ENCODE results near the gene PCGF2. TPM values are rescaled to one million over a fixed set of nuclear protein-coding genes. Genes with fewer than 3 reads are reported as not detected.

Gene PCGF2
- total and polyA plus RNA-seq, 2 of the 8 experiments (the other 6 are each of a cell fraction or from before 2014, with no cell fraction given) = 42.1 to 93.3 TPM

GRCh38 chr17:38733982-38734973 is 13.9 kb downstream of the PCGF2 start:
- ChIA-PET POLR2A (ENCODE audit: partially characterized antibody) (interaction anchor here (0.8 to 2.8 kb wide), 7 partner anchors 10 to 49 kb away, joined by 3 to 8 read pairs (median 5); partner anchors contain the start of gene PSMB3), CTCF (ENCODE audit: partially characterized antibody) (interaction anchor here (0.6 to 5.4 kb wide), 31 partner anchors 10 to 415 kb away, joined by 3 to 49 read pairs (median 7); partner anchors contain the start of genes EPOP and MLLT6)
- peaks cover 9% of the 10 kb centered on the region; the same call in 1 of the 2 replicates for H3K23me2 ChIP-seq (ENCODE audit: low read depth, low read length)
- no peak overlapping the region for H3K4me3 ChIP-seq (ENCODE audit: extremely low read depth in 1 of 4, insufficient read depth in 2 of 4, low read depth in 3 of 4, low read length in 4 of 4)
- no peak overlapping the region for H4K5ac ChIP-seq (ENCODE audit: insufficient read length, low read depth, low read length)
- H3K23ac ChIP-seq (ENCODE audit: insufficient read length) = no peak overlapping the region
- TF ChIP-seq GABPA (IDR thresholded peaks at IDR 0.05; ENCODE audit: borderline replicate concordance, insufficient read depth, low read length) (no peak), FOSL1 (IDR thresholded peaks at IDR 0.05; ENCODE audit: insufficient read depth, low read depth, low read length) (no peak)
- TF ChIP-seq, protein P1, sequence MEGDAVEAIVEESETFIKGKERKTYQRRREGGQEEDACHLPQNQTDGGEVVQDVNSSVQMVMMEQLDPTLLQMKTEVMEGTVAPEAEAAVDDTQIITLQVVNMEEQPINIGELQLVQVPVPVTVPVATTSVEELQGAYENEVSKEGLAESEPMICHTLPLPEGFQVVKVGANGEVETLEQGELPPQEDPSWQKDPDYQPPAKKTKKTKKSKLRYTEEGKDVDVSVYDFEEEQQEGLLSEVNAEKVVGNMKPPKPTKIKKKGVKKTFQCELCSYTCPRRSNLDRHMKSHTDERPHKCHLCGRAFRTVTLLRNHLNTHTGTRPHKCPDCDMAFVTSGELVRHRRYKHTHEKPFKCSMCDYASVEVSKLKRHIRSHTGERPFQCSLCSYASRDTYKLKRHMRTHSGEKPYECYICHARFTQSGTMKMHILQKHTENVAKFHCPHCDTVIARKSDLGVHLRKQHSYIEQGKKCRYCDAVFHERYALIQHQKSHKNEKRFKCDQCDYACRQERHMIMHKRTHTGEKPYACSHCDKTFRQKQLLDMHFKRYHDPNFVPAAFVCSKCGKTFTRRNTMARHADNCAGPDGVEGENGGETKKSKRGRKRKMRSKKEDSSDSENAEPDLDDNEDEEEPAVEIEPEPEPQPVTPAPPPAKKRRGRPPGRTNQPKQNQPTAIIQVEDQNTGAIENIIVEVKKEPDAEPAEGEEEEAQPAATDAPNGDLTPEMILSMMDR (IDR thresholded peaks at IDR 0.05; ENCODE audit: control extremely low read depth in 1 of 3, insufficient read depth in 1 of 3, low read depth in 1 of 3, low read length in 3 of 3) = peak; percentile 31 to 49 (median 36)
- H3K14ac ChIP-seq (ENCODE audit: insufficient read length) = no peak overlapping the region
- H3K4ac ChIP-seq (replicated peaks; ENCODE audit: insufficient read length, low read depth, low read length) = no peak overlapping the region
- peaks cover 2 to 23% (median 15%) of the 10 kb centered on the region in 4 experiments; a peak in 7 of 8 replicates for H3K36me3 ChIP-seq (ENCODE audit: control insufficient read depth in 2 of 4, insufficient read depth in 4 of 4, low read length in 3 of 4)
- no peak for FAIRE-seq
- H3K27me3 ChIP-seq (replicated peaks in 1 of 4; ENCODE audit: control insufficient read depth in 3 of 4, extremely low read depth in 1 of 4, insufficient read depth in 3 of 4, low read length in 3 of 4) = peaks cover 0 to under 1% (median 0%) of the 10 kb centered on the region in 4 experiments; a peak in 2 of 7 replicates
- no peak overlapping the region for H3K18ac ChIP-seq (ENCODE audit: extremely low read depth, low read length)
- no peak overlapping the region for H4K91ac ChIP-seq (replicated peaks; ENCODE audit: insufficient read length, low read length)
- H3K27ac ChIP-seq (ENCODE audit: low read depth, low read length) = no peak overlapping the region
- no peak overlapping the region for H4K8ac ChIP-seq (ENCODE audit: extremely low read depth, insufficient read depth, low read length)
- no peak overlapping the region for H3K4me2 ChIP-seq (ENCODE audit: insufficient read depth in 1 of 2, low read depth in 2 of 2, low read length in 2 of 2)
- DNase-seq (ENCODE audit: low read depth in 1 of 2, low spot score in 2 of 2) = no peak
- H4K20me1 ChIP-seq (replicated peaks in 1 of 2; ENCODE audit: control insufficient read depth in 1 of 2, insufficient read depth in 2 of 2, low read length in 2 of 2) = peaks cover 14 to 42% of the 10 kb centered on the region in 2 experiments
- H3K79me2 ChIP-seq (ENCODE audit: control insufficient read depth in 1 of 2, insufficient read depth in 2 of 2, low read length in 2 of 2) = peaks cover 0 to 3% of the 10 kb centered on the region in 2 experiments; a peak in 1 of 4 replicates
- H2AFZ ChIP-seq (ENCODE audit: low read length) = no peak overlapping the region
- H3K9ac ChIP-seq (replicated peaks in 1 of 4; ENCODE audit: extremely low read depth in 1 of 4, low read depth in 3 of 4, low read length in 3 of 4) = no peak overlapping the region
- H2AK5ac ChIP-seq (ENCODE audit: low read depth, low read length) = no peak overlapping the region
- no peak overlapping the region for H2BK5ac ChIP-seq (ENCODE audit: low read depth, low read length)
- H3K79me1 ChIP-seq (ENCODE audit: low read depth, low read length) = no peaks in the 10 kb centered on the region
- no peak overlapping the region for H2BK120ac ChIP-seq (replicated peaks; ENCODE audit: low read depth, low read length)
- no peak overlapping the region for H2BK12ac ChIP-seq (ENCODE audit: low read depth, low read length)
- WGBS, 2 experiments (ENCODE audit: extremely low coverage in 1 of 2, insufficient coverage in 1 of 2, insufficient read length in 1 of 2, insufficient replicate concordance in 2 of 2, low coverage in 1 of 2, low lambda C conversion rate in 2 of 2, missing lambda C conversion rate in 1 of 2) = 82% methylated on average over 15 of the region's 15 CpGs; no CpG with 5 or more reads in 1 of the 2 experiments
- no peak overlapping the region for H2BK15ac ChIP-seq (ENCODE audit: low read length)
- H2BK20ac ChIP-seq (ENCODE audit: low read length) = no peak overlapping the region
- peaks cover 0 to 14% (median 6%) of the 10 kb centered on the region in 4 experiments; a peak in 5 of 7 replicates for H3K4me1 ChIP-seq (replicated peaks in 1 of 4; ENCODE audit: control insufficient read depth in 3 of 4, insufficient read depth in 4 of 4, low read length in 3 of 4)
- H3K9me3 ChIP-seq (ENCODE audit: insufficient read depth in 2 of 2, low read depth in 1 of 2, low read length in 1 of 2) = no peaks in the 10 kb centered on the region
- no peak overlapping the region for H3K56ac ChIP-seq (replicated peaks; ENCODE audit: insufficient read length, low read depth, low read length)
